Kidney (tissue), 14 donors: ENCODE results near the gene PAIP2. TPM values are rescaled to one million over a fixed set of nuclear protein-coding genes. Genes with fewer than 3 reads are reported as not detected.

Source experiments
- DNase-seq, 5 donors: peaks; one replicate each; pipeline ENCODE4 v3.0.0-alpha.2; 2013 to 2020
- FAIRE-seq: peaks from 2 replicates; lab custom pipeline; 2012; peaks lifted over from hg19 to GRCh38; lab: Jason Lieb, UNC
- H3K27ac ChIP-seq, 2 donors: one replicate each; pipeline ENCODE4 v1.7.0; 2013; ENCODE audit warnings: low read depth in 2 of 2, low read length in 2 of 2, inconsistent platforms in 1 of 2
- H3K27me3 ChIP-seq: one replicate; pipeline ENCODE4 v1.7.1; 2013; ENCODE audit warnings: low read length, inconsistent platforms; ENCODE audit not compliant: control insufficient read depth, insufficient read depth
- H3K36me3 ChIP-seq, 3 donors: one replicate each; pipeline versions ENCODE4 v1.7.0 to v1.7.1; 2013; ENCODE audit warnings: low read length in 3 of 3, control low read depth in 1 of 3, inconsistent platforms in 1 of 3; ENCODE audit not compliant: insufficient read depth in 3 of 3, control insufficient read depth in 2 of 3
- H3K4me1 ChIP-seq, 3 donors: one replicate each; pipeline versions ENCODE4 v1.7.0 to v1.7.1; 2013; ENCODE audit warnings: low read length in 3 of 3, inconsistent platforms in 1 of 3, low read depth in 1 of 3; ENCODE audit not compliant: control insufficient read depth in 2 of 3, insufficient read depth in 2 of 3
- H3K4me3 ChIP-seq, 3 donors: one replicate each; pipeline versions ENCODE4 v1.7.0 to v1.8.1; 2013; ENCODE audit warnings: low read length in 3 of 3, control low read depth in 1 of 3, inconsistent platforms in 1 of 3
- H3K9ac ChIP-seq, 3 donors: one replicate each; pipeline versions ENCODE4 v1.7.0 to v1.7.1; 2013; ENCODE audit warnings: low read length in 3 of 3, control low read depth in 1 of 3, inconsistent platforms in 1 of 3
- H3K9me3 ChIP-seq, 3 donors: one replicate each; pipeline versions ENCODE4 v1.7.0 to v1.7.1; 2013; ENCODE audit warnings: low read length in 3 of 3, control low read depth in 1 of 3, inconsistent platforms in 1 of 3; ENCODE audit not compliant: control insufficient read depth in 2 of 3, insufficient read depth in 1 of 3
- intact Hi-C: fragments of 100-400 bp; cut with DNase I; formaldehyde crosslinking; loops from one replicate; pipeline ENCODE4 v1.11.1; 2022
- polyA plus RNA-seq: library from polyadenylated mRNA; stranded (reverse); fragments of 350-450 nt; fragmentation: Illumina TruSeq; extraction: RNeasy Lipid Tissue Mini Kit (QIAGEN cat#74804); gene quantifications from one replicate; pipeline ENCODE4 v1.2.3, GENCODE V29; 2014; ENCODE audit warnings: low read depth, low replicate concordance; ENCODE audit not compliant: insufficient read depth
- total RNA-seq: library from RNA; stranded (reverse); fragmentation: NEBNext Ultra II Directional; extraction: Animal tissue kit (Norgen Biotek cat#: 25700); gene quantifications from one replicate; pipeline ENCODE4 v1.2.1, GENCODE V29; 2021
- TF ChIP-seq, protein P1 (sequence below): IDR thresholded peaks from 3 replicates; pipeline ENCODE4 v1.5.1; 2012; ENCODE audit warnings: mild to moderate bottlenecking, moderate library complexity, borderline replicate concordance; ENCODE audit not compliant: insufficient read depth; ENCODE audit errors: extremely low read depth
- donor health status: control.
- donor health status: control.
- donor health status: control.
- donor health status: control.
- donor health status: control.
- donor health status: DM: yes; HTN: yes; CAD: no.
- donor health status: Normal renal cell carcinoma (clear cell type).

PAIP2 gene
- total and polyA plus RNA-seq, 2 donors from 2014 or later, result 68.0 to 121 TPM

DNA sequence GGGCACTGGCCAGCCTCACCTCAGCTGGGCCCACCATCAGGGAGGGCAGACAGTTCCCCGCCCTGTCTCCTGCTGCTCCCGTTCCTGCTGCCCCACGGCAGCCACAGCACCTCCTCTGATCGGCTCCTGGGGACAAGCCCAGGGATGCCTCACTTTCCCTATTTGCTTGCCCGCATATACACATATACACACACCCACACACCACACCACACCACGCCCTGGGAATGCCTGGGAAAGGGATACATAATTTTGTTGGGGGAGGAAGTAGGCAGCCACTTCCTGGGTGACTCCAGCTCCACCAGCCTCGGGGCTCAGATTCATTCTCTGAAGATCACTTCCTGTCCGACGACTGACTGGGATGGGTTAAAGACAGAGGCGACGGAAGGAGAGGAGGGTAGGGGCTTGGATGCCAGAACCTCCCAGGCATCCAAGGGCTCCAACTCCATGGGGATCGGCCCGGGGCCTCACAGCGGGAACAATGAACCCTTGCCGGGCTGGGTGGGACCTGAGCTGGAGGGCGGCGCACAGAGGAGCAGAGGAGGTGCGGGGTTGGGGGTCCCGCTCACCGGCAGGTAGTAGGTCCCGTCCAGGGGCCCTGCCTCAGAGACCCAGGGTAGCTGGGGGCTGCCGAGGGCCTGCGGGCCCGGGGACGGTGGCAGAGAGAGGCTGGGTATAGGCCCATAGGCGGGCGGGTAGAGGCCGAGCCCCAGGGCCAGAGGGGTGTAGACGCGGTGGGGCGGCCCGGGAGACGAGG is 50.1 kb downstream of the PAIP2 start:
- DNase-seq, result no peak
- no peaks in the 10 kb centered on the region for H3K36me3 ChIP-seq
- H3K4me1 ChIP-seq, result peaks cover 0 to 18% (median 3%) of the 10 kb centered on the region in 3 donors
- peaks cover 8% of the 10 kb centered on the region for H3K27me3 ChIP-seq
- no peak for FAIRE-seq
- no peak overlapping the region for H3K9ac ChIP-seq
- no peak overlapping the region for H3K27ac ChIP-seq
- no peaks in the 10 kb centered on the region for H3K9me3 ChIP-seq
- intact Hi-C loops, result no loop called here
- H3K4me3 ChIP-seq, result no peak overlapping the region
- TF ChIP-seq, protein P1, sequence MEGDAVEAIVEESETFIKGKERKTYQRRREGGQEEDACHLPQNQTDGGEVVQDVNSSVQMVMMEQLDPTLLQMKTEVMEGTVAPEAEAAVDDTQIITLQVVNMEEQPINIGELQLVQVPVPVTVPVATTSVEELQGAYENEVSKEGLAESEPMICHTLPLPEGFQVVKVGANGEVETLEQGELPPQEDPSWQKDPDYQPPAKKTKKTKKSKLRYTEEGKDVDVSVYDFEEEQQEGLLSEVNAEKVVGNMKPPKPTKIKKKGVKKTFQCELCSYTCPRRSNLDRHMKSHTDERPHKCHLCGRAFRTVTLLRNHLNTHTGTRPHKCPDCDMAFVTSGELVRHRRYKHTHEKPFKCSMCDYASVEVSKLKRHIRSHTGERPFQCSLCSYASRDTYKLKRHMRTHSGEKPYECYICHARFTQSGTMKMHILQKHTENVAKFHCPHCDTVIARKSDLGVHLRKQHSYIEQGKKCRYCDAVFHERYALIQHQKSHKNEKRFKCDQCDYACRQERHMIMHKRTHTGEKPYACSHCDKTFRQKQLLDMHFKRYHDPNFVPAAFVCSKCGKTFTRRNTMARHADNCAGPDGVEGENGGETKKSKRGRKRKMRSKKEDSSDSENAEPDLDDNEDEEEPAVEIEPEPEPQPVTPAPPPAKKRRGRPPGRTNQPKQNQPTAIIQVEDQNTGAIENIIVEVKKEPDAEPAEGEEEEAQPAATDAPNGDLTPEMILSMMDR, result no peak

GRCh38 chr5:139392324-139392677 is 50.6 kb downstream of the PAIP2 start:
- intact Hi-C loops, result no loop called here
- no peaks in the 10 kb centered on the region for H3K9me3 ChIP-seq
- H3K27ac ChIP-seq, result no peak overlapping the region
- FAIRE-seq (no peak), DNase-seq (no peak)
- H3K27me3 ChIP-seq, result peaks cover 8% of the 10 kb centered on the region
- TF ChIP-seq, protein P1, result no peak
- H3K4me1 ChIP-seq, result peaks cover 0 to 18% (median 3%) of the 10 kb centered on the region in 3 donors
- H3K36me3 ChIP-seq, result no peaks in the 10 kb centered on the region
- no peak overlapping the region for H3K4me3 ChIP-seq
- no peak overlapping the region for H3K9ac ChIP-seq

DNA sequence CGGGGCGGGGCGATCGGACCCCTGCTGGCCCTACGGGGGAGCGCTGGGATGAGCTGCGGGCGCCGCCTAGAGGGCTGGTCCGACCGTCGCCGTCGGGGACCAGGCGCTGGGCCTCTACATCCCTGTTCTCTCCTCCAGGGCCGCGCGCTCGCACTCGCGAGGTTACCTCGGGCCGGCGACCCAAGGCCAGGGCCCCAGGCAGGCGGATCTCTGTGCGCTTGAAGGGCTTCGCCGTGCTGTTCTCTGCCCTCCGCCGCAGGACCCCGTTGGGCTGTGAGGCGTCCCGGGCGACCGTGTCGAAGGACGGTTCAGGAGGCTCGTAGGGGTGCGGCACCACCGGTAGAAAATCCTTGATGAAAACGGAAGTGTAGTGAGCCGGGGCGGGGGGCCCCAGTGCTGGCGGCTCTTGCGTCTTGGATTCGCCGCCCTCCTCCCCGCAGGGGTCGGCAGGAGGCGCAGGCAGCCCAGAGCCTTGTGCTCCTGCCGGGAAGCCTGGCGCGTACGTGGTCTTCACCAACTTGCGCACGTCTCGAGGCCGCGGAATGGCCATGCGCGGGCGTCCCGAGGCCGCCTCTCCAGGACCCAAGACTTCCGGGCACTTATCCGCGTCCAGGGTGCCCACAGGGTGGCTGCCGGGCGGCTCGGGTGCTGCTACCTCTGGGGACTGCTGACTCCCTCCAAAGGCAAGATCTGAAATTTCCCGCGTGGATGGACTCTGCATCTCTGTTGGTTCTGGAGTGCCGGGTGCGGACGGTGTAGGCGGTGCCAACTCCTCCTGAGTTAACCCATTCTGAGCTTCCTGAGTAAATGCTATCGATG is 51.2 kb downstream of the PAIP2 start:
- no peaks in the 10 kb centered on the region for H3K9me3 ChIP-seq
- TF ChIP-seq, protein P1, result peak; percentile 39
- H3K9ac ChIP-seq, result peak overlapping the region in 1 of 3 donors; percentile 65
- peak; percentile 73 to 88 (median 82) for DNase-seq
- H3K27ac ChIP-seq, result no peak overlapping the region
- H3K27me3 ChIP-seq, result peaks cover 8% of the 10 kb centered on the region
- peak overlapping the region in 2 of 3 donors; percentile 42 to 59 for H3K4me3 ChIP-seq
- no peaks in the 10 kb centered on the region for H3K36me3 ChIP-seq
- intact Hi-C loops, result no loop called here
- peaks cover 0 to 16% (median 3%) of the 10 kb centered on the region in 3 donors for H3K4me1 ChIP-seq
- FAIRE-seq, result no peak
